Measurements from ENCODE around the gene TSPAN8. TPM values are rescaled to one million over a fixed set of nuclear protein-coding genes. Genes with fewer than 3 reads are reported as not detected.

The TSPAN8 gene
- total and polyA plus RNA-seq, 2 donors from 2014 or later = 61.2 to 77.3 TPM

Other genes starting within 250 kb of the TSPAN8 start
- 0.50 TPM for gene PTPRR, start 237.3 kb downstream of the TSPAN8 start, total RNA-seq
- gene PTPRR, start 237.3 kb downstream of the TSPAN8 start, polyA plus RNA-seq (ENCODE audit: insufficient read depth, low read depth, low replicate concordance) = 0.86 TPM